NCI-H2196 treated with DMSO at 0.1 percent for 48 hours (cell line): ENCODE results near the gene CEMIP2.
A peak's percentile ranks its signal among the peaks of the same experiment; 100 is the strongest.
"Not testable (repeated sequence)": the region's sequence is repeated elsewhere in the genome, so short reads cannot be mapped to it uniquely, and the experiment has no call there.

Experiments used
- DNase-seq: peaks from one replicate; lab custom pipeline; 2025; ENCODE audit not compliant: unreplicated experiment; lab: John Stamatoyannopoulos, UW

The CEMIP2 gene

GRCh38 chr9:71719562-71719961, 48.8 kb downstream of the CEMIP2 start:
- DNase-seq = no peak

GRCh38 chr9:71719088-71719487, 49.2 kb downstream of the CEMIP2 start:
- no peak for DNase-seq

GRCh38 chr9:71716138-71716909, 52.0 kb downstream of the CEMIP2 start:
- DNase-seq = no peak

DNA sequence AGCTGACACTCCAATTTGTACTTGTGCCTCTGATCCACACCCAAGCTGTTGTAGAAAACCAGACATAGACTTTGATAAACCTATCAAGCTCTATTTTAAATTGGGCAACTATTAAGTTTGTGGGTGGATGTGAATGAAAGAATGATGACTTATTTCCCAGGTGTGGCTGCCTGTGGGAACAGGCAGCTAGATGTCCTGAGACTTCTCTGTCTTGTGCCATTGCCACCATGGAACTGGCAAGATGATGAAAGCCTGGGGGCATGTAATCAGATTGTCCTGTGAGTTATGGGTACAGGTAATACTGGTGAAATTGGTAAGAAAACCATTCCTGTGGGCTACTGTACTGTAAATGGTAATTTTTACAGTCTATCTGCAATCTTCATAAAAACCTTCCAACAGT, 57.5 kb downstream of the CEMIP2 start:
- no peak for DNase-seq

DNA sequence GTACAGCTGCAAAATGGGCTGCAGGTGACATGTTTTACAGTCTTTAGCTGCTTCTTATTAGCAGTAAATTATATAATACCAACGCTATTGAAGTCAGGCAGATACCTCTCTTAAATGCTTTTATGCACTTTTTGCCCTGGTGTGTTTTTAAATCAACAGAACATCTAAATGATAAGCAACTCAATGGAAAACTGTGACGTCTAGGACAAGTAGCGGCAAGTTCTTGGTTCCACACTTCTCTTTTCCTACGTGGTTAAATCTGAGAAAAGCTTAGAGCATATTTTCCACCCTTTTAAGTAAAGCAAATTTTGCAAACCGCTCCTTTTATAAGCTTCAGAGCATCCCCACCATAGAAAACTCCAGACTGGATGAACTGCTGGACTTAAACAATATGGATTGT, 58.1 kb downstream of the CEMIP2 start:
- DNase-seq = no peak

DNA sequence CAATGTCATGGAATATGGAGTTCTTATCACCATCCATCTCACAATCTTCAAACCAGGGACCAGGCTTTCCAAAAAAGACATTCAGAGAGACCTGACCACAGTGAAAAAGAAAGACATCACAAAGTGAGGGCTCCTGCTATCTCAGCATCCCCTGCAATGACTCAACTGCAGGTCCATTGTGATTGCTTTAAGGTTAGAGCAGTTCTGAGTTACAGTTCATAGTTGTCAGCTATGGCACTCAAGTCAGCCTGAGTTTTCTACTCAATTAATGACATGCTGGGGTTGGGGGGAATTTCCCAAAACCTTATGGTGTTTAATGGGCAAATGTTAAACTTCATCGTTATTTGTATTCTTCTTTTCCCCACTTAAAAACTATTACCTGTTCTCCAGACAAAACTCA, 58.9 kb downstream of the CEMIP2 start:
- DNase-seq = no peak

DNA sequence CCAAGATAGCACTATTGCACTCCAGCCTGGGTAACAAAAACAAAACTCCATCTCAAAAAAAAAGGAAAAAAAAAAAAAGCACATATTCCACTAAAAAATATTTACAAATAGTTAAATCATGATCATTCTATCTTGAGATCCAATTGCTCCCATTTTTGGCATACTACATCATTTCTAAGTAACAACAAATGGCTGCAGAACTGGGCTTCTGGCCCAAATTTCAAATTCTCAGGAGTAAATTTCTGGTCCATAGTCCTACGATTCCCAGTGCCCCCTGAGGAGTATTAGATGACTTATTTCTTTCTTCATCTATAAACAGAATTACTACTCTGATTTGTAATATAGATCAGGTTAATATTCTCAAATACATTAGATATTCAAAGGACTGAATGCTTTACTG, 62.1 kb downstream of the CEMIP2 start:
- DNase-seq = no peak

DNA sequence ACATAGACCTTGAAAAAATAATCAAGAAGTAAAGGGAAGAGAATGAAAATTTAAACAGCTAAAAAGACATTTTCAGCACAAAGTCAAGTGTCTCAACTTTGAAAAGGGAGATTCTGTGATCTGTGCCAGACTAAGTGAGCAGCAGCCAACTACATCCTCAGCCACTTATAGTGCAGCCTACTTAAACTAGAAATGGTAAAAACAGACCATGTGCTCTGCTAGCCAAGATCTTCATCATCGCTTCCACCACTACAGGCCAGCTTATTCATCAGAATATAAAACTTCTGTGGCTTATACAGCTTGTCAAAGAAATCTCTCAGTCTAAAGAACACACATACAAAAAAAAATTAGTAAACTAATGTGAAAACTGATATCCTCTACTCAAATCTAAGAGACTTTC, 63.5 kb downstream of the CEMIP2 start:
- DNase-seq = no peak

- DNase-seq = no peak
These were observed 65.0 kb downstream of the CEMIP2 start for GRCh38 chr9:71703172-71703872.

GRCh38 chr9:71697882-71698281, 70.4 kb downstream of the CEMIP2 start:
- no peak for DNase-seq

DNA sequence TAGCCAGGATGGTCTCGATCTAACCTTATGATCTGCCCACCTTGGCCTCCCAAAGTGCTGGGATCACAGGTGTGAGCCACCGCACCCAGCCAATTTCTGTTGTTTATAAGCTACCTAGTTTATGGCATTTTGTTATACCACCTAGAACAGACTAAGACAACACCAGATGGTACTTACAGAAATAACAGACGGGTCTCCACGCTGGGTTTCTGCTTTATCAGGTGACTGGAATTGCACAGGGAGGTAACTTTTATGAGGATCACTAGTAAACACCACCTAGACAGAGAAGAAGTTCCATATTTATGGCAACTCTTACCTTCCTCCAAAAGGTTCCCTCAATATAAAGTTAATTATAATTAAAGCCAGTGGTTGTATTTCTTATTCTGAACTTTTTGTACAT, 74.0 kb downstream of the CEMIP2 start:
- DNase-seq = no peak

- DNase-seq = no peak
These were observed 74.7 kb downstream of the CEMIP2 start for GRCh38 chr9:71693607-71694006.

- DNase-seq = peak; percentile 7
These were observed 76.0 kb downstream of the CEMIP2 start for GRCh38 chr9:71692337-71692736.

GRCh38 chr9:71691576-71691975, 76.7 kb downstream of the CEMIP2 start:
- DNase-seq = not testable (repeated sequence)

DNA sequence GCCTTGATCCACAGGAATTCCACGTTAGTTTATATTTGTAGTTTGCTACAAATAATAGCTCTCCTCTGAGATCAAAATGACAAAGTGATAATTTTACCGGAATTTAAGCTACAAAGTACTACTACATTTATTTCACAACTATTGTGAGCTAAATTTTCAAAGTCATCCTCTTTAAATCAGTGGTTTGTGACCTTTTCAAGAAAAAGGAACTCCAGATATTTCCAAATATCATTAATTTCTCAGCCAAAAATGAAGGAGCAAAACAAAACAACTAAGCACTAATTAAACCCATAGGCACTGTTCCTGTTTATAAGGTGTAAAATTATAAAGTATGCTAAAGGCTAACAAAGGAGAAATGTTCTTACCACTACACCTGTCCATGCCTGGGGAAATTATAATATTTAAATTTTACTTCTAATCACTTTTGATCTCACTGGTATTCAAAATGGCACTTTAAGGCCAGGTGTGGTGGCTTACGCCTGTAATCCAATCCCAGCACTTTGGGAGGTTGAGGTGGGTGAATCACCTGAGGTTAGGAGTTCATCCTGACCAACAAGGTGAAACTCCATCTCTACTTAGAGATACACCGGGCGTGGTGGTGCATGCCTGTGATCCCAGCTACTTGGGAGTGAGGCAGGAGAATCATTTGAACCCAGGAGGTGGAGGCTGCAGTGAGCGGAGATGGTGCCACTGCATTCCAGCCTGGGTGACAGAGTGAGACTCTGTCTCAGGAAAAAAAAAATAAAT, 77.5 kb downstream of the CEMIP2 start:
- DNase-seq = no peak

- DNase-seq = no peak
These were observed 78.1 kb downstream of the CEMIP2 start for GRCh38 chr9:71690063-71690688.

- no peak for DNase-seq
These were observed 80.6 kb downstream of the CEMIP2 start for GRCh38 chr9:71687676-71688075.

DNA sequence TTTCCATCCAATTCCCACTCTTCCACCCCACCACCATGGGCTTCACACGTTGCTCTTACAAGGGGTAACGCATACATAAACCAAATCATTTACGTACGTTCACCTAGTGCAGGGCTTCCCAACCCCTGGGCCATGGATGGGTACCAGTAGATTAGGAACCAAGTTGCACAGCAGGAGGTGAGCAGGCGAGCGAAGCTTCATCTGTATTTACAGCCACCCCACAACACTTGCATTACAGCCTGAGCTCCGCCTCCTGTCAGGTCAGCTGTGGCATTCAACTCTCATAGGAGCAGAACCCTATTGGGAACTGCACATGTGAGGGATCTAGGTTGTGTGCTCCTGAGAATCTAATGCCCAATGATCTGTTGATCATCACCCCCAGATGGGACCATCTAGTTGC, 82.3 kb downstream of the CEMIP2 start:
- DNase-seq = no peak

DNA sequence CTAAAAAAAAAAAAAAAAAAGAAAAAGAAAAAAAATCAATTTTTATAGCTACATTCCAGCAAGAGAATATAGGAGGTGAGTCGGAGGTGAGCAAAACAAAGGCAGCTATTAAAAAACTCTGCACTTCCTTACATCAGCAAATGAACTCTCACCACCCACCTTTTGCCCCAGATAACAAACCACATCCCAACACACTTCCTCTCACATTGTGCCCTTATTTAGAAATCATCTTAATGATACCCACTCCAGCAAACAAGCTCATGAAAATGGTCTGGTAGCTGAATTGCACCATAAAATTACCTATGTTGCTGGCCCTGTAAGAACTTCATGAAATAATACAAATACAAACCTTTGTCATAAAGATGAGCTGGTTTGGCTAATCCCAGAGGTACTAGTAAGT, 82.9 kb downstream of the CEMIP2 start:
- no peak for DNase-seq

DNA sequence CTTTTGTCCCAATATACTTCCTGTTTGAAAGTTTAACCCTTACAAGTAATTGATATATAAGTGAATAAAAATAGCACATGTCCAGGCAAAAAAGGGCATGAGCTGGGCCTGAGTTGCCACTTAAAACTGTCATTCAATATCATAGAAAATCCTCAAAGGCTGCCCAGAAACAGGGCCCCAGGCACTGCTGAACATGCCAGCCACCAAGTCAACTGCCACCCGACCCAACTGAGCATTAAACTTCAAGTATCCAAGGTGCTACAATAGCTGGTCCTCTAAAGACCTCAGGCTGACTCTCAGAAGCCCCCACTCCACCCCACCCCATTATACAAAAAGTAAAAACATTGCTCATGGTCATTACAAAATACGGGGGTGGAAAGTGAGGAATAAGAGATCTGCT, 83.7 kb downstream of the CEMIP2 start:
- DNase-seq = no peak

- DNase-seq = no peak
These were observed 84.6 kb downstream of the CEMIP2 start for GRCh38 chr9:71683598-71684235.
